ENCODE measurements around the gene PAGE1.
"Not testable (repeated sequence)": the region's sequence is repeated elsewhere in the genome, so short reads cannot be mapped to it uniquely, and the experiment has no call there.

The PAGE1 gene, protein sequence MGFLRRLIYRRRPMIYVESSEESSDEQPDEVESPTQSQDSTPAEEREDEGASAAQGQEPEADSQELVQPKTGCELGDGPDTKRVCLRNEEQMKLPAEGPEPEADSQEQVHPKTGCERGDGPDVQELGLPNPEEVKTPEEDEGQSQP

DNA sequence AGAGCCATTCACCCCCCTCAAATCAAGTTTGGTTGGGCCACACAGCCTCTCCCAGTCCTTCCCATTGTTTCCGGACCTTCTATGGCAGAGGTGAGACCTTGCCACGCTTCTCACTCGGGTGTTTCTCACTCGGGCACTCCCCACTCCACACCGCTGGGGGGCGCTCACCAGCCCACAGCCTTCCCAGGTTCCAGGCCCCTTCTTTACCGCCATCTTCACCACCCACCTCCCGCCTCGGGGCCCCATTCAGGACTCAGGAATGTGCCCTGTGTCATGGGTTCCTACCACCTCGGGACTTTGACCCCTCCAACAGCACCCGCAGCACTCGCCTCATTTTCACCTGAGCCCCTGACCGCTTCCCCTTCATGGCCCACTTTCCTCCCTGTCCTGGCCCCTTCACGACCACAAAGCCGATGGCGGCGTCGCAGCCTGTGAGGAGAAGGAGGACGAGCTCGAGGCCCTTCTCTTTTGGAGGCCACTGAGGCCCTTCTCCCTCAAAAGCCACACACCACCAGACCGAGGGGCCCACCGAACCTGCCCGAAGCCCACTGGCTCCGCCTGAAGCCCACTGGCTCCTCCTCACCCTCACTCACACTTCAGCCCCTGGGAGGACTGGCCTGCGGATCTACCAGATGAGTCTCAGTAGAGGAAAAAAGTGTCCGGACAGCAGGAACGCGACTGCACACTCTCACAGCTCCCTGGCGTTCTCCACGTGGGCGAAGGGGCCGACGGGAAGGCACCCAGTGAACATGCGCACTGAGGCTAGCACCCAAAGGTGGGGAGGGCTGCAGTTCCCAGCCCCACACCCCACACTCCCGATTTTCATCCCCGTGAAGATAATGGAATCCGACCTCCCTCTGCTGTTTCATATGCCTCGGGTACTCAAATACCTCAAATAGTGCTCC, at the start of gene PAGE1:
TSS of gene PAGE1 (minus strand) at position 709 of the 905 bp plus-strand sequence. CDS start 1,214 bp downstream, outside the sequence.
- no peak for DNase-seq (ENCODE audit: low spot score)

DNA sequence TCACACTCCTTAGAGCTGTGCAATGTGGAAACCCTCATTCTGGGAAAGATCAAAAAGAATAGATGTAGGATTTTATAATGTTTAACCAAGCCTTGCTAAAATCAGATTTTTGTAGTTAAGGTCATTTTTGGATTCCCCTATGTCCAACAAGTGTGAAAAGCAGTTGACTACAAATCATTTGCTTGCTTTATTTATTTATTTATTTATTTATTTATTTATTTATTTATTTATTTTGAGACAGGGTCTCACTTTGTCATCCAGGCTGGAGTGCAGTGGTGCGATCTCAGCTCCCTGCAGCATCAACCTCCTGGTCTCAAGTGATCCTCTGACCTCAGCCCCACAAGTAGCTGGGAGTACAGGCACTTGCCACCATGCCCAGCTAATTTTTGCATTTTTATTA, 45.7 kb upstream of the PAGE1 start:
- not testable (repeated sequence) for DNase-seq (ENCODE audit: low spot score)

DNA sequence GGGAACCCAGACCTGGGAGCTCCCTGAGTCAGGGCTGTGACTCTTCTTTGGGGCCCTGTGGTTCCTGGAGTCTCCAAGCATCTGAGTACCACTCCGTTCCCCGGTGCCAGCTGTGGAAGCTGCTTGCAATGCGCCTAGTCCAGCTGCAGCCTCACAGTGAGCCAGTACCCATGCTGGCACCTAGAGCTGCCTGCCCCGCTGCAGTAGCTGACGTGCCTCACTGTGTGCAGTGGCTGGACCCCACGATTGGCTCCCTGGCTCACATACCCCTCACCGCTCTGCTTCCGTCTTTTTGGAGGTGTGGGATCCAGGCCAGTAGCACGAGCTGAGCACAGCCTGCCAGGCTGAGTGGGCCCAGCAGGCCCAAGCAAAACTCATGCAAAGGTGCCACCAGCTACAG, 32.1 kb upstream of the PAGE1 start:
- DNase-seq (ENCODE audit: low spot score), result no peak

- DNase-seq (ENCODE audit: low spot score), result no peak
These were observed 31.2 kb upstream of the PAGE1 start for GRCh38 chrX:49726966-49727365.

- DNase-seq (ENCODE audit: low spot score), result no peak
These were observed 30.4 kb upstream of the PAGE1 start for GRCh38 chrX:49725923-49726904.

DNA sequence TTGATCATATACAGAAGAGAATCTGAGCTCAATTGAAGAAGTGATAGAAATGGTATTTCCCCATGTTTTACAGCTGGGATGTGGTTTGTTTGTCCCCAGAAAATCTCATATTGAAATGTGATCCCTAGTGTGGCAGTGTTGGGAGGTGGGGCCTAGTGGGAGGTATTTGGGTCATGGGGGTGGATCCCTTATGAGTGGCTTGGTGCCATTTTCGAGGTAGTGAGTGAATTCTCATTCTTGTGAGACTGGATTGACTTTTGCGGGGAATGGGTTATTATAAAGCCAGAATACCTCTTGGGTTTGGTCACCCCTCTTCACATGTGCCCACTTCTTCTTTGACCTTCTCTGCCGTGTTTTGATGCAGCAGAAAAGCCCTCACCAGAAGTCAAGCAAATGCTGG, 29.6 kb upstream of the PAGE1 start:
- no peak for DNase-seq (ENCODE audit: low spot score)

DNA sequence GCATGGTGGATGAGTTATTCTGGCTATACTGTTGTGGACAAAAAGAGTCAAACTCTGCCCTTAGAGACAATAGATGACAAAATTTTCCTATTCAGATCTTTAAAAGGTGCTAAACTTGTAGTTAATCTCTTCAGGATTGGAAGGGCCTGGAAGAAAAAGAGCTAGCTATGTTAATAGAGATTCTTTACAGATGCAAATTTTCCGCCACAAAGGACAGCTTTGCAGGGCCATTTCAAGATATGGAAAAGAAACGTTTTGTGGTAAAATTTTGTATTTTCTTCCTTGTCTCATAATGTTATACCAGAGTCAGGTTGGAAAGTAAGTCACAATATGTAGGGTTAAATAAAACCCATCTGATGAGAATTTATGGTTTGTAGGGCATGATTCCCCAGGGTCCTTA, 24.3 kb upstream of the PAGE1 start:
- not testable (repeated sequence) for DNase-seq (ENCODE audit: low spot score)

- DNase-seq (ENCODE audit: low spot score), result no peak
These were observed 16.8 kb upstream of the PAGE1 start for GRCh38 chrX:49712577-49712976.

- DNase-seq (ENCODE audit: low spot score), result no peak
These were observed 15.0 kb upstream of the PAGE1 start for GRCh38 chrX:49710744-49711319.

GRCh38 chrX:49704691-49705404, 9.1 kb upstream of the PAGE1 start:
- DNase-seq (ENCODE audit: low spot score), result no peak

- DNase-seq (ENCODE audit: low spot score), result no peak
These were observed 6.1 kb upstream of the PAGE1 start for GRCh38 chrX:49701933-49702332.

DNA sequence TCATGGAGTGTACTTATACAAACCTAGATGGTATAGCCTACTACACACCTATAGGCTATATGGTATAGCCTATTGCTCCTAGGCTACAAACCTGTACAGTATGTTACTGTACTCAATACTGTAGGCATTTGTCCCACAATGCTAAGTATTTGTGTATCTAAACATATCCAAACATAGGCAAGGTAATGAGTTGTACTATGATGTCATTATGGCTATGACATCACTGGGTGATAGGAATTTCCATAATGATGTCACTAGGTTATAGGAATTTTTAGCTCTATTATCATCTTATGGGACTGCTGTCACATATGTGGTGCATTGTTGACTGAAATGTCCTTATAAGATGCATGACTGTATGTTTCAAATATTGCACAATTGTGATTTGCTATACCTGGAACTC, 5.5 kb upstream of the PAGE1 start:
- DNase-seq (ENCODE audit: low spot score), result no peak

DNA sequence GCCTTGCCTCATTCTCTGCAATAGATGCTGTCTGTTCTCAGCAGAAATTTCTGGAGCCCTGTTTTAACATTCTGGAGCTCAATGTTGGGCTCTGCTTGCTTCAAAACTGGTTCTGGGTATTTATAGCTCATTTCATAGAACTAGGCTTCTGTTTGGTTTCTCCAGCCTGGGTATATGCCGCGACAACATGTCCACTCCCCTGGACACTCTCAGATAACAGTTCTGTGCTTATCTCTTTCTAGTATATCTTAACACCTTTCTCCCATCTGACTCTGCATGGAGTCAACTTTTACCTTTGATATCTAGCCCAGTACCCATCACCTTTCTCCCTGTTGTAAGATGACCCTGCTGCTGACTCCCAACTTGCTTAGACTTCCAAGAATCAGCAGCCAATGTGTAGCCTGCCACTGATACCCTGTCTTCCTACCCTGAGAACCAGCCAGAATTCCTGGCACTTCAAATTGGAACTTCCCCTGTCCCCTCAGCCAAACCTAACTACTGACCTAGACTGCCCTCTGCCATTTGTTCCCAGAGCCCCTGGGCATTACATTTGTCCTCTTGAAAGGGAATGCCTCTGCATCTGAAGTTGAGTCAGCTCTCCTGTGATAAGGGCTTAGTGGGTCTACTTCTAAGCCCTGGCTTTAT, 20.6 kb downstream of the PAGE1 start:
- no peak for DNase-seq (ENCODE audit: low spot score)

- no peak for DNase-seq (ENCODE audit: low spot score)
These were observed 22.4 kb downstream of the PAGE1 start for GRCh38 chrX:49673394-49673793.

GRCh38 chrX:49664824-49665223, 31.0 kb downstream of the PAGE1 start:
- no peak for DNase-seq (ENCODE audit: low spot score)

DNA sequence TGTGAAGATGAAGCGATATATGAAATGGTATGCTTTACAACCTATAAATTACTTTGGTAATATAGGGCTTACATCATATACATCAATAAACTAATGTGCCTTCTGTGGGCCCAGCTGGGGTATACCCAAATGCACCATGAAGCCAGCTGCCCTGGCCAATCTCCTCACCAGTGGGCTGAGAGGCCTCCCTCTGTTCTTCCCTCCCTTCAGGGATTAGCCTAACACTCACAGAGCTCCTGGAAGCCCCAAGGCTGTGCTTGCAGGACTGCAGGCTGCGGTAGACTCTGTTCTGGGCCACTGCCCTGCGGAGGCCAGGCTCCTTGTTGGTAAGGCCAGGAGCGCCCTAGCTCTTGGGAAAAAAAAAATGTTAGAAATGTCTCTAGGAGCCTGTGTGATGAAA, 33.9 kb downstream of the PAGE1 start:
- DNase-seq (ENCODE audit: low spot score), result no peak

DNA sequence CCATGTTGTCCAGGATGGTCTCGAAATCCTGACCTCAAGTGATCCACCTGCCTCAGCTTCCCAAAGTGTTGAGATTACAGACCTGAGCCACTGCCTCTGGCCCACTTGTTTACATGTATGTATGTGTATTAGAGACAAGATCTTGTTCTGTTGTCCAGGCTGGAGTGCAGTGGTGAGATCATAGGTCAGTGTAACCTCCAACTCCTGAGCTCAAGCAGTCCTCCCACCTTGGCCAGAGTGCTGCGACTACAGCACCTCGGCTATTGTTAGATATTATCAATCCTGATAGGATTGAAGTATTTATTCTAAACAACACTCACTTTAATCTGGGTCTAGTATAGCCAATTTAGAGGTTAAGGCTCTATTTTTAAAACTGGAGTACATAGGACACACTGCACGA, 36.0 kb downstream of the PAGE1 start:
- no peak for DNase-seq (ENCODE audit: low spot score)

GRCh38 chrX:49656533-49656932, 39.3 kb downstream of the PAGE1 start:
- no peak for DNase-seq (ENCODE audit: low spot score)

- DNase-seq (ENCODE audit: low spot score), result no peak
These were observed 50.7 kb downstream of the PAGE1 start for GRCh38 chrX:49644991-49645637.

Data from AG08395 (cell line).